Common myeloid progenitor, CD34-positive (primary cell): ENCODE measurements around the gene NKIRAS2.
A peak's percentile ranks its signal among the peaks of the same experiment; 100 is the strongest.

Experiments
- CTCF ChIA-PET: fragments of 350-600 bp; sonication (Branson Sonifier 250); formaldehyde crosslinking; loops from one replicate; lab custom pipeline; 2021; ENCODE audit warnings: antibody characterized with exemption; lab: Charles Lee
- POLR2A ChIA-PET: fragments of 350-600 bp; sonication (Branson Sonifier 250); formaldehyde crosslinking; loops from one replicate; lab custom pipeline; 2021; ENCODE audit warnings: antibody characterized with exemption; lab: Charles Lee
- DNase-seq, 3 donors: peaks; one replicate each; pipeline versions ENCODE4 v3.0.0 to v3.0.0-alpha.2; 2013
- H3K27ac ChIP-seq, 2 experiments: 1 replicate in 1 of 2; 2 replicates in 1 of 2; pipeline ENCODE4 v1.7.0; 2013; ENCODE audit warnings: inconsistent platforms in 2 of 2, low read length in 2 of 2, mild to moderate bottlenecking in 2 of 2, low read depth in 1 of 2, moderate library complexity in 1 of 2; ENCODE audit not compliant: severe bottlenecking in 2 of 2, insufficient read depth in 1 of 2, poor library complexity in 1 of 2
- H3K27me3 ChIP-seq, 5 experiments: replicated peaks in 2 of 5; 1 replicate in 3 of 5; 2 replicates in 2 of 5; pipeline versions ENCODE4 v1.6.1 to v1.7.0; 2013; ENCODE audit warnings: low read length in 4 of 5, mild to moderate bottlenecking in 2 of 5, moderate library complexity in 2 of 5, inconsistent platforms in 1 of 5; ENCODE audit not compliant: insufficient read depth in 5 of 5, control insufficient read depth in 4 of 5
- H3K36me3 ChIP-seq, 4 experiments: 1 replicate in 2 of 4; 2 replicates in 2 of 4; pipeline versions ENCODE4 v1.6.1 to v1.7.0; 2013; ENCODE audit warnings: low read length in 3 of 4, control low read depth in 1 of 4, mild to moderate bottlenecking in 1 of 4; ENCODE audit not compliant: control insufficient read depth in 4 of 4, insufficient read depth in 4 of 4
- H3K4me1 ChIP-seq, 4 experiments: 1 replicate in 3 of 4; 2 replicates in 1 of 4; pipeline versions ENCODE4 v1.6.1 to v1.7.1; 2013; ENCODE audit warnings: low read length in 3 of 4, mild to moderate bottlenecking in 3 of 4, control low read depth in 1 of 4, inconsistent platforms in 1 of 4, moderate library complexity in 1 of 4; ENCODE audit not compliant: control insufficient read depth in 4 of 4, insufficient read depth in 4 of 4; ENCODE audit errors: control extremely low read depth in 1 of 4
- H3K4me3 ChIP-seq, 7 experiments: 1 replicate in 4 of 7; 2 replicates in 3 of 7; pipeline versions ENCODE4 v1.5.1 to v1.7.0; 2013; ENCODE audit warnings: mild to moderate bottlenecking in 7 of 7, low read length in 6 of 7, moderate library complexity in 6 of 7, inconsistent platforms in 2 of 7, low read depth in 2 of 7, control low read depth in 1 of 7; ENCODE audit not compliant: insufficient read depth in 4 of 7, control insufficient read depth in 1 of 7; ENCODE audit errors: extremely low read depth in 1 of 7
- H3K9me3 ChIP-seq, 5 experiments: 1 replicate in 4 of 5; 2 replicates in 1 of 5; pipeline versions ENCODE4 v1.6.1 to v1.7.1; 2013; ENCODE audit warnings: low read length in 4 of 5, mild to moderate bottlenecking in 2 of 5, inconsistent platforms in 1 of 5, low read depth in 1 of 5, moderate library complexity in 1 of 5; ENCODE audit not compliant: control insufficient read depth in 4 of 5, insufficient read depth in 2 of 5; ENCODE audit errors: control extremely low read depth in 1 of 5
- WGBS: methylation state at CpG from one replicate; pipeline ENCODE4 v1.1.5; 2013; ENCODE audit not compliant: insufficient coverage; 5-methylcytosine and 5-hydroxymethylcytosine counted together

NKIRAS2 gene

DNA sequence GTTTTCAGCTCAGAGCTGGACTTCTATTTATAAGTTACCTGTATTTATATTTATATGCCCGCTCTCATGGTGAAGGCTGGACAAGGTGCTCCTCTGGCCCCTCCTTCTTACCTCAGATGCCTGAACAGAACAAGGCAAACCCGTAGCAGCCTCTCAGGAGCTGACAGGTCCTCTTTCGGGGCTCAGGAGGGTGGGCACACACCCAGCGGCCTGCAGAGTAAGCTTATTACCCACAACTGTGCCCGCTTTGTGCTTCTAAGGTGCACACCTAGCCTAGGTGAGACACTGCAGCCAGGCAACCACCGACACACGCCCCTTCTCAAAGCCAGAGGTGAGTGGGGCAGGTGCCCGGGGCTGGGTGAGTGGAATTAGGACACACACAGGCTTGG is 5.3 kb downstream of the NKIRAS2 start:
- no peak overlapping the region for H3K27ac ChIP-seq
- ChIA-PET POLR2A (interaction anchor here (0.6 to 1.4 kb wide), 4 partner anchors 8 to 93 kb away, joined by 3 to 5 read pairs (median 3); partner anchors contain the start of gene DNAJC7), CTCF (interaction anchor here (0.6 to 17.9 kb wide), 23 partner anchors 7 to 233 kb away, joined by 3 to 381 read pairs (median 7); partner anchors contain the start of genes C17orf113, DHX58, DNAJC7 and KAT2A)

DNA sequence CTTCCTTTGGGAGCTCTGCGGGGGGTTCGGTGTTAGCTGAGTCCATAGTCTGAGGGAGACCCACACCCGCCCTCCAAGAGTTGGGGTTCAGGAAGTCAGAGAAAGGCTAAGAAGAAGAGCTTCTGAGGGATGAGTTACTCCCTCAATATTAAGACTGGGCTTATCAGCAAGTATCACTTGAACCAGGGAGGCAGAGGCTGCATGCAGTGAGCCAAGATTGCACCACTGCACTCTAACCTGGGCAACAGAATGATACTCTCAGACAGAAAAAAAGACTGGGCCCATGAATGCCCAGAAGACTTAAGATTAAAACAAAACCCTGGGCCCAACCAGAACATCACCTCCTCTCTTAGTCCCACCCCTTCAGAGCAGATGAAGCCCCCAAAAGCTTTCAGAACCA is 6.0 kb downstream of the NKIRAS2 start:
- DNase-seq: no peak
- H3K9me3 ChIP-seq: no peaks in the 10 kb centered on the region
- H3K4me1 ChIP-seq: peaks cover 12 to 57% (median 48%) of the 10 kb centered on the region in 4 experiments
- peaks cover 10 to 26% (median 17%) of the 10 kb centered on the region in 4 experiments for H3K36me3 ChIP-seq
- H3K27ac ChIP-seq: no peak overlapping the region
- POLR2A ChIA-PET: interaction anchor here (1.1 to 1.4 kb wide), 2 partner anchors 9 to 40 kb away, joined by 3 to 5 read pairs; partner anchors contain the start of gene DNAJC7
- CTCF ChIA-PET: interaction anchor here (0.8 to 17.9 kb wide), 20 partner anchors 8 to 233 kb away, joined by 3 to 381 read pairs (median 8); partner anchors contain the start of genes C17orf113, DHX58, DNAJC7 and KAT2A
- H3K4me3 ChIP-seq: no peak overlapping the region
- no CpG with 5 or more reads among the region's 3 CpGs for WGBS
- no peaks in the 10 kb centered on the region for H3K27me3 ChIP-seq

More for the DNA sequence above, 5.3 kb downstream of the NKIRAS2 start:
- H3K36me3 ChIP-seq: peaks cover 10 to 26% (median 17%) of the 10 kb centered on the region in 4 experiments
- H3K4me1 ChIP-seq: peaks cover 18 to 64% (median 54%) of the 10 kb centered on the region in 4 experiments
- WGBS: 75% methylated on average over 6 of the region's 8 CpGs
- H3K4me3 ChIP-seq: peak overlapping the region in 2 of 7 experiments; percentile 4 to 26
- no peaks in the 10 kb centered on the region for H3K9me3 ChIP-seq
- DNase-seq: no peak
- H3K27me3 ChIP-seq: no peaks in the 10 kb centered on the region

DNA sequence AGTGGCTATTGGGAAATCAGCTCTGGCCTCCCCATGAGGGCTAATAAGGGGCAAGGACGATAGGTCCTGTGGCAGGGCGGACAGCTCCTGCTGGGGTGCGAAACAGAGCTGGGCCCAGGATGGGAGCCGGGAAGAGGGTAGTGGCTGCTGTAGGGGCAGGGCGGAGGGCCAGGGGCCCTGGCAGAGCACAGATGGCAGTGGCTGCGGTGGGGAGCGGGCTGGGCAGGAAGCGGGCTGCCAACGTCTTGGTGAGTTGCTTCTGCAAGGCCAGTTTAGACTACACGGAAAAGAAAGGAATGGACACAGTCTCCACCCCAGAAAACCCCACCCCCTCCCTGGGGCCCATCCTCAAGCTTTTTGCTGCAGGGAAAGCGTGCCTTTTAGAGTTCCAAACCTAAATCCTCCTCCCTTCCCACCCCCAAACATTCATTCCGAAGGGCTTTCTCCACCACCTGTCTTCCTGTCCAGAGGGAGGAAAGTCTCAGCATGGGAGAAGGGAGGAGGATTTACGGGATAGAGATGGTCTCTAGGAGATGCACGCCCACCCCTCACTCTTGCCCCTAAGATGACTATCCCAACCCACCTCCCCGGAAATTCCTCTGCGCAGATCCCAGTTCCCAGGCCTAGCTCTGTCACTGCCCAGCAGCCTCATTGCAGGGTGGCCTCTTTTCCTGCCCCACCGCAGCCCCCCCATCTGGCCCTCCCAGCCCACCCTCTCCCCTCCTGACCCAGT is 7.1 kb downstream of the NKIRAS2 start:
- CTCF ChIA-PET: interaction anchor here (0.8 to 17.9 kb wide), 19 partner anchors 8 to 155 kb away, joined by 3 to 381 read pairs (median 7); partner anchors contain the start of genes C17orf113, DHX58, DNAJC7 and KAT2A

DNA sequence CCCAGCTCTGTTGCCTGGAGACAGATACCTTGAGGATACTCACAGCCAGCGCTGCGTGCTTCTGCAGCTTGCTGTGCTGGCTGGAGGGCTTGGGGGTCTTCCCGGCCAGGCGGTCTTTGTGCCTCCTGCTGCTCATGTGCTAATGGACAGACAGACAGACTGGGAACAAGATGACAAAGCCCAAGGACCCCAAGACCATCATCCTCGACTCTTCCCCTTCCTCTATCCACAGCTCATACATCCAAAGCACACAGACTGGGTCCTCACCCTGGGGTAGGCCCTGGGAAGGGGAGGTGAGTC is 7.7 kb downstream of the NKIRAS2 start:
- CTCF ChIA-PET: interaction anchor here (0.8 to 17.9 kb wide), 9 partner anchors 9 to 83 kb away, joined by 3 to 381 read pairs (median 6); partner anchors contain the start of genes DHX58 and KAT2A
- Histone ChIP-seq H3K36me3 (peaks cover 8 to 17% (median 12%) of the 10 kb centered on the region in 4 experiments), H3K27me3 (no peaks in the 10 kb centered on the region), H3K9me3 (no peaks in the 10 kb centered on the region), H3K4me1 (peaks cover 9 to 51% (median 44%) of the 10 kb centered on the region in 4 experiments), H3K4me3 (no peak overlapping the region), H3K27ac (no peak overlapping the region)
- DNase-seq: no peak
- POLR2A ChIA-PET: interaction anchor here (0.6 kb wide), 1 partner anchor 12 kb away, joined by 3 read pairs; no protein-coding TSS in a partner anchor
- 95% methylated on average over 4 of the region's 5 CpGs for WGBS

More for the DNA sequence above, 7.1 kb downstream of the NKIRAS2 start:
- Histone ChIP-seq H3K27ac (peak overlapping the region in 1 of 2 experiments; percentile 39), H3K36me3 (peaks cover 10 to 22% (median 17%) of the 10 kb centered on the region in 4 experiments), H3K4me1 (peaks cover 9 to 51% (median 44%) of the 10 kb centered on the region in 4 experiments), H3K9me3 (no peaks in the 10 kb centered on the region), H3K27me3 (no peaks in the 10 kb centered on the region), H3K4me3 (peak overlapping the region in 2 of 7 experiments; percentile 40 to 57)
- POLR2A ChIA-PET: interaction anchor here (0.6 to 1.4 kb wide), 3 partner anchors 10 to 164 kb away, joined by 3 to 5 read pairs (median 3); partner anchors contain the start of gene DNAJC7
- peak in 2 of 3 donors; percentile 69 to 73 for DNase-seq
- 46% methylated on average over 7 of the region's 17 CpGs for WGBS

DNA sequence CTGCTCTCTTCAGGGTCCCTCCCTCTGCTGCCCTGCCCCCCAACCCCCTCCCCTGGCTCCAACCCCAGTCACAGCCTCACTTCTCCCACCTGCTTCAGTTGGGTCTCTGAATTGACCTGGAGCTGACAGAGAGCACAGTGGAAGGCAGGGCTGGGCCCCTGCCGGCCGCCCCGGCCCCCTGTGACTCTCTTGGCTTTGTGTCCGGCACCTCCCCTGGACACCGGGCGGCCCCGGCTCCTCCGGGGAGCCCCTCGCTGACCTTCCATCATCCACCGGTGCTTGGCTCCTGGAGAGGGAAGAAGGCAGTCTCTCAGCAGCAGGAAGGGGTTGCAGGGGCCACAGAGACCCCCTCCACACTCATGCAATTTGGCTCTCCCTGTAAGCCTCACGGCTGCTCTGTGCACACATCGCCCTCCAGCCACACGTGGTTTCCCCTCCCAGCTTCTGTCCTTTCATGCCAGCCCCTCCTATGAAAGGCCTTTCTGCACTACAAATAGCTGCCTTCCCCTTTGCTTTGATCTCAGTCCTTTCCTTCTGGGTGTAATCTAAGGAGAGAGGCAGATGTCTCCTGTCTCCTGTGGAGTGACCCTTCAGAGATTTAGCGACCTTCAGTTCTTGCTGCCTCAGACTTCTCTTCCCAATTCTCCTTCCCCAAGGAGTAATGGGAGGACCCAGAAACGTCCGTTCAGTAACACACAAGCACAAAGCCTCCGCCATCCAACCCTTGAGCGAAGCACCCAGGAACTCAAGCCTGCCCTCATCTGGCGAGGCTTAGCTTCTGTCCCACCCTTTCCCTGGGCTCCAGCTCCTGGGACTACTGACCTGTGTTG is 8.3 kb downstream of the NKIRAS2 start:
- POLR2A ChIA-PET: interaction anchor here (0.6 kb wide), 1 partner anchor 13 kb away, joined by 3 read pairs; no protein-coding TSS in a partner anchor
- peaks cover 9 to 51% (median 44%) of the 10 kb centered on the region in 4 experiments for H3K4me1 ChIP-seq
- no peak overlapping the region for H3K4me3 ChIP-seq
- no peak for DNase-seq
- no peaks in the 10 kb centered on the region for H3K9me3 ChIP-seq
- H3K36me3 ChIP-seq: peaks cover 6 to 11% (median 9%) of the 10 kb centered on the region in 4 experiments
- 93% methylated on average over 16 of the region's 19 CpGs for WGBS
- CTCF ChIA-PET: interaction anchor here (0.8 to 17.9 kb wide), 10 partner anchors 8 to 83 kb away, joined by 3 to 381 read pairs (median 4); partner anchors contain the start of genes DHX58, KAT2A and NKIRAS2
- H3K27me3 ChIP-seq: no peaks in the 10 kb centered on the region
- H3K27ac ChIP-seq: no peak overlapping the region

DNA sequence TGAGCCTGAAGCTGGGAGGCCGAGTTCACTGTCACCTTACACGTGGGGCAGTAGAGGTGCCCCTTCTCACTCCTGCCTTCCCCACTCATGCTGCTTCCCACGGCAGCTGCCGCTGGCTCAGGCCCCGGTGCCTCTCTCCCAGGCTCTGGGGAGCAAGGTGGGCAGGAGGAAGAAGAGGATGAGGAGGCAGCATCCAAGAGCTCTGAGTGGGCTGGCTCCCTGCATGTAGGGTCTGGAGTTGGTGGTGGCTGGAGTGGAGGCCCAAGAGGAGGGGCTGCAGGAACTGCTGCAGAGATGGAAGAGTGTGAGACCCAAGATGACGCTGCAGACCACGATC is 8.9 kb downstream of the NKIRAS2 start:
- no peaks in the 10 kb centered on the region for H3K27me3 ChIP-seq
- H3K27ac ChIP-seq: no peak overlapping the region
- H3K4me1 ChIP-seq: peaks cover 9 to 51% (median 42%) of the 10 kb centered on the region in 4 experiments
- ChIA-PET POLR2A (no interaction called here), CTCF (interaction anchor here (0.9 to 17.9 kb wide), 8 partner anchors 9 to 82 kb away, joined by 3 to 381 read pairs (median 4); partner anchors contain the start of genes DHX58, KAT2A and NKIRAS2)
- no peak for DNase-seq
- no peaks in the 10 kb centered on the region for H3K9me3 ChIP-seq
- no peak overlapping the region for H3K4me3 ChIP-seq
- WGBS: 95% methylated on average over 6 of the region's 7 CpGs
- peaks cover 4 to 6% (median 5%) of the 10 kb centered on the region in 4 experiments for H3K36me3 ChIP-seq
